Raji (cell line): ENCODE measurements around the gene SULT1A1.

Experiments
- POLR2A ChIP-seq: IDR thresholded peaks from 2 replicates; pipeline ENCODE4 v1.6.1; 2011; ENCODE audit warnings: low read depth, low read length, control low read depth; ENCODE audit not compliant: insufficient read depth

The SULT1A1 gene

DNA sequence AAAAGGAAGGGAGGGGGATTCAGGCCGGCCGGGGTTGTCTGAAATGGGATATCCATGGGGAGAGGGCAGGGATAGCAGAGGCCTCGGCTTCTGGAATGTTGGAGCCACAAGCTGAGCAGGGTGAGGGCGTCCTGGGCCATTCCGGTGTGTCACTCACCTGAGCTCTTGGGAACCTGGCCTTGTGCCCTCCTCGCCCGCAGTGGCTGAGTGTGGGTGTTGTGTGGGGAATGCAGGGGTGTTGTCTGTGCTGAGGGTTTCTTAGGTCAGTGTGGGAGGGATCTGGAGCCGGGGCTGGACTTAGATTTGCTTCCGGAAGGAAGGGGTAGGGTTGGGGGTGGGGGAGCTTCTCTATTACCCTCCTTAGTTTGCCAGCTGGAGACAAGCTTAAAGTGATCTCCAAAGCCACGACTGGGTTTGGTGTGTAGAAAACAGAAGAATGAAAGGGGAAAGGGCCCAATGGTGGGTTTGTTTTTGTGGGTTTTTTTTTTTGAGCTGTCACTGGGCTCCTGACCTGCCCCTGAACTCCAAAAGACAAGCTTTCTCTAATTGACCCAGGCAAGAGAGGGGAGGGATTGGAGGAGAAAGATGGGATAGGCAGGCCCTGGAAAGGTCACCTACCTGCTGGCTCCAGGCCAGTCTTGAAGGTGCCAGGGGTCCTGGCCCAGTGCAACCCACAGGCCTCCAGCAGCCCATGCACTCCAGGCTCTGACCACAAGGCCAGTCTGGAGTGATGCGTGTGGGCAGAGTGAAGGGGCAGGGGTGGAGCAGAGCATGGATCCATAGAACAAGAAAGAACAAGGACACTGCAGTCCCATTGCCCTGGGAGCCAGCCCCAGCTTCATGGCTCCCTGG is 12.8 kb downstream of the SULT1A1 start, which contains the start of gene SULT1A2:
Gene SULT1A2, minus strand, starts transcription at position 211 of the 852 bp plus-strand sequence. CDS start 1,120 bp downstream, outside the sequence.
- TF ChIP-seq POLR2A: no peak

DNA sequence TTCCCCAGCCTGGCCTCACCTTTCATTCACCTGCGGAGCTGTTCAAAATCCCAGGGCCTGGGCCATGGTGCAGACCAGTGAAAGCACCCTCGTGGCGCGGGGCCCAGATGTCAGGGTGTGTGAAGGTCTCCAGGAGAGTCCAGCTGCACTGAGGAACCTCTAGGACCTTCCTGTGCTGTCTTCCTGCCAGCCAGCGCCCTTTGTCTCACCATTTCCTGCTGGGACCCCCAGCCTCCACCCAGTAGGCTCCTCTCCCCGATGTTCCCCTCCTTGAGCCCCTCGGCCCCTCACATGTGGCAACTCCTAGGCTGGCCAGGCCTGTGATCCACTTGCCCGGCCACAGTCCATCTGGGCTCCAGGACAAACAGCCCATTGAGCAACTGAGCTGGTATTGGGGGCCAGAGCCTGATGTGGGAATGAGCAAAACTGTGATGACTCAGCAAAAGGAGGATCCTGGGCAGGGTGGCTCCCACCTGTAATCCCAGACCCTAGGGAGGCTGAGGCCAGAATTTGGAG is 13.7 kb downstream of the SULT1A1 start:
- no peak for TF ChIP-seq POLR2A

DNA sequence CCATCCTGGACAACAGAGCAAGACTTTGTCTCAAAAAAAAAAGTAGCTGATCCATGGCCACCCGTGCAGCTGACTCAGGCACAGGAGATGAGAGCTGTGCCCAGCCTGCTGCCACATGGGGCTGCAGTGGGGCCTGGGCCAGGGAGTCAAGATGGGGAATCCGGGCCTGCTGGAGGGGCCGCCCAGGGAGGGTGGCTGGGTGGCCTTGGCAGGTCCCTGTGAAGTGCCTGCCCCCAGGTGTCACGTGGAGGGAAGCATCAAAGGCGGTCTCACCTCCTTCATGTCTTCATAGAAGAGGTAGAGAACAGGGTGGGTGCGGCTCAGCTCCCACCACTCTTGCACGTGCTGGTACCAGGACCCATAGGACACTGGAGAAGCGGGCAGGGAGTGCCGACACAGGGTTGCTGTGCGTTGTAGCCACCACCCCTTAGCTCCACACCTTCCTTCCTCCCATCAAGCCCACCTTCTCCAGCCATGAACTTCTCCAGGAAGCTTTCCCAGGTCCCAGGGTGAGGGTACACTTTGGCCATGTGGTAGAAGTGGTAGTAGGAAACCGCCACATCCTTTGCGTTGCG is 16.8 kb downstream of the SULT1A1 start:
- no peak for TF ChIP-seq POLR2A

DNA sequence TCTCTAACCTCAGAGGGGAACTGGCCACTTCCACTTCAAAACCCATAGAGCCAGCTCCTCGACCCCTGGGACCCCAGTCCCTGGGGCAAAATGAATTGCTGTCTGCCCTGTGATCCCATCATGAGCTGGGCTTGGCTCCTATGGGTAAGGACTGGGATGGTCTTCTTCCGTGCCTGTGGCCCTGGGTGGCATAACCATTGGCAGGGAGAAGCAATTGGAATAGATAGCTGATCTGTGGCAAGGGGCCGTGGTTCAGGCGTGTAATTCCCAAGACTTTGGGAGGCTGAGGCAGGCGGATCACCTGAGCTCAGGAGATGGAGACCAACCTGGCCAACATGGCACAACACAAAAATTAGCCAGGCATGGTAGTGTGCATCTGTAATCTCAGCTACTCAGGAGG is 17.3 kb downstream of the SULT1A1 start:
- no peak for TF ChIP-seq POLR2A

DNA sequence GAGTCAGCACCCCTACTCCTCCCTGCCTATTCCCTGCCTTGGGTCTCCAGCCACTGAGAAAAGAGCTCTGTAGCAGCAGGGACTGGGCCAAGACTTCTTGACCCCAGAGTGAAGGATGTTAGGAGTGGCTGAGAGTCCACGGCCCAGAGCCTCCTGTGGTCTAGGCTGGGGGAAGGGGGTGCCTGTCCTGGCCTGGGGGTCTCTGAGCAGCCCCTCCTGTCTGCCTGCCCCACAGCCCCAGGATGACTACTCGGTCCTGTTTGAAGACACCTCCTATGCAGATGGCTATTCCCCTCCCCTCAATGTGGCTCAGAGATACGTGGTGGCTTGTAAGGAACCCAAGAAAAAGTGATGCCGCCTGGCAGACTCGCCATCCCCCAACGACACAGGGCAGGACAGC is 18.5 kb downstream of the SULT1A1 start:
- no peak for TF ChIP-seq POLR2A

DNA sequence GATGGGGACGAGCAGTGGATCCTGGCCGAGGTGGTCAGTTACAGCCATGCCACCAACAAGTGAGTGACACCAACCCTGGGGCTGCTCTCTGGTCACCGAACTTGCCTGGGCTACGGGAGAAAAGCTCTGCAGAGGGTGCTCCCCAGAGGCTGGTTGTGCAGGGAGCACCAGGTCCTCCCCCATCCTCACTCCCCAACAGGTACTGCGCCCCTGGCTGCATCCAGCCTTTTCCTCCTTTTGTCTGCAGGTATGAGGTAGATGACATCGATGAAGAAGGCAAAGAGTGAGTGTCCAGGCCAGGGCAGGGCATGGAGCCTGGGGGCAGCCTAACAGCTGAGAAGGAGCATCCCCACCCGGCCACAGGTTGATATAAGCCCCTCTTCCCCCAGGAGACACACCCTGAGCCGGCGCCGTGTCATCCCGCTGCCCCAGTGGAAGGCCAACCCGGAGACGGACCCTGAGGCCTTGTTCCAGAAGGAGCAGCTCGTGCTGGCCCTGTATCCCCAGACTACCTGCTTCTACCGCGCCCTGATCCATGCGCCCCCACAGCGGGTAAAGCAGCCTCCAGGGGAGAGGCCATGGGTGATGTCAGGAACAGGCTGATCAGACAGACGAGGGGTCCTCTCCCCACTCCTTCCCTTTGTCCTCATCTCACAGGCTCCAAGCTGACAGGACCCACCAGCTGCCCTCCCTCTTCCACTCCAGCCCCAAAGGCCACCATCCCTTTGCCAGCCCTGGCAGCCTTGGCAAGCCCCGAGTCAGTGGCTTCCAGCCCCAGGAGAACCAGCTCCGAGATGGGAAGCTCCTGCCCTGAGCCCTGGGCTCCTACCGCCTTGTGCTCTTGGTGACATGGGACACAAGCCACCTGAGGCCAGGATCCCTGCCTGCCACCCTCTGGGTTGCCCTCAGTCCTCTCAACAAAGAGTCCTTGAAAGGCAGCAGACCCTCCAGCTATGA is 19.2 kb downstream of the SULT1A1 start:
- TF ChIP-seq POLR2A: no peak

DNA sequence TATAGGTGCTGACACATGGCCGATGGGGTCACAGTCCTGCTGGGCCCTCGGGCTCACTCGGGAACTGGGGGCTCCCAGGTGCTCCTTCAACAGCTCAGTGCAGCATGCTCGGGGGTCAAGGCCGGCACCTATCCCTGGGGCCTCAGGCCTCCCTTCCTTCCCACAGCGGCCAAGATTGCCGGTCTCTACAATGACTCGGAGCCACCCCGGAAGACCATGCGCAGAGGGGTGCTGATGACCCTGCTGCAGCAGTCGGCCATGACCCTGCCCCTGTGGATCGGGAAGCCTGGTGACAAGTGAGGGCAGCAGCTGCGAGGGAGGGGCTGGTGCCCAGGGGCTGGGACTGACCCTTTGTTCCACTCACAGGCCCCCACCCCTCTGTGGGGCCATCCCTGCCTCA is 19.9 kb downstream of the SULT1A1 start:
- no peak for TF ChIP-seq POLR2A

DNA sequence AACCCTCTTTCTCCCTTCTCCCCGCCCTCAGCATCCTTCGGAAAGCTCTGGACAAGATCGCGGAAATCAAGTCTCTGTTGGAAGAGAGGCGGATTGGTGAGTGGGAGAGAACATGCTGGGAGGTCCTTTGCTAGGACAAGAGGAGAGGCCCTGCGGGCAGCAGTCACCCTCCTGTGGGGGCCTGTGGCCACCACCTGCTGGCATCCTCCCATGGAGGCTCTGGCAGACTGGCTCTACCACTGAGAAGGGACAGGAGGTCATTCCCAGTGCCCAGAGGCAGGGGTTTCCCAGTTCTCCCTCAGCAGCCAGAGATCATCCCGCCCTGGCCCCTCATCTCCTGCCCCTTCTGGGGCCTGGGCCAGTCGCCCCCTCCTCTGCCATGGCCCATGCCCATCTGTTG is 20.8 kb downstream of the SULT1A1 start:
- no peak for TF ChIP-seq POLR2A

DNA sequence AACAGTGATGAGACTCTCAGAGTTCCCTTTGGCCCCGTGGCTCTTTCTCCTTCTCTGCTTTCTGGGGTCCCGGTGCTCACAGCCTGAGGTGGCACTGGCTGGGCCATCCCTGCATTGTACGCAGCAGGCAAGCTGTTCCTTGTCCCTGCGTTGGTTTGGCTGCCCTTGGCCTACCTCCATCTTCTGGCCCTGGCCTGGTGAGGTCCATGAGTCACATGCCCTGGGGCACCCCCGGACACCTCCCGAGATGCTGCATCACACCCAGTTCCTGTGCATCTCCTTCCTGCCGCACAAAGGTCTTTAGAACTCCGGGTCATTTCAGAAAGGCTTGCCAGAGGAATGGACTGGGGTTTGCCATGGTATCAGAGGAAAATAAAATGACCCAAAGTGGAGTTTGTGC is 22.5 kb downstream of the SULT1A1 start:
- TF ChIP-seq POLR2A: no peak

DNA sequence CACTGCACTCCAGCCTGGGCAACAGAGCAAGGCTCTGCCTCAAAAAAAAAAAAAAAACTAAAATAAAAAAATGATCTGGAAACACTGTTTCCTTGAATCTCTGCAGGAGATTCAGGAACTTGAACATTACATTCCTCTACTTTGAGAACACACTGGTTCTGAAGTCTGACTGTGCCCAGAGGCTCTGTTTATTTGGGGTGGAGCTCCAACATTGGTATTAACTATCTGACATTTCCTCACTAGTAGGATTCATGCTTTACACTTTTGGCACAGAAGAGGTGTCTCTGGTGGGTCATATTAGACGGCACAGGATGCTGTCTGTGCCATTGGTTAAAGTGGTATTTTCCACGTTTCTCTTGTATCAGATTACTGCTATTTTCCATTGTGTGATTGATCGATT is 23.4 kb downstream of the SULT1A1 start:
- TF ChIP-seq POLR2A: no peak

DNA sequence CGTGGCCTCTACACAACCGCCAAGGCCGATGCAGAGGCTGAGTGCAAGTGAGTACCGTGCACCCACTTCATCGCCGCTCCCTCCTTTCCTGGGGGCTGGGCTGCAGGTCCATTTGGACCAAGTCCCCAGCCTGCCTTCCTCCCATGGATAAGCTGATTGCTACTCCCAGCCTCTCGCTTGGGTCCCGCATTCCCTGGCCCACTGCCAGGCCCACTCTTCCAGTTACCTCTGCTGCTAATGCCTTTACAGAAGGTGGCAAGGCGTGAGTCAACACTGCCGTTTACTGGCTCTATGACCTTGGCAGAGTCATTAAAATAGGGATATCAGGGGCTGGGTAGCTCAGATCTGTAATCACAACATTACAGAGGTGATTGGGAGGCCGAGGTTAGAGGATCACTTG is 24.2 kb downstream of the SULT1A1 start:
- TF ChIP-seq POLR2A: no peak

DNA sequence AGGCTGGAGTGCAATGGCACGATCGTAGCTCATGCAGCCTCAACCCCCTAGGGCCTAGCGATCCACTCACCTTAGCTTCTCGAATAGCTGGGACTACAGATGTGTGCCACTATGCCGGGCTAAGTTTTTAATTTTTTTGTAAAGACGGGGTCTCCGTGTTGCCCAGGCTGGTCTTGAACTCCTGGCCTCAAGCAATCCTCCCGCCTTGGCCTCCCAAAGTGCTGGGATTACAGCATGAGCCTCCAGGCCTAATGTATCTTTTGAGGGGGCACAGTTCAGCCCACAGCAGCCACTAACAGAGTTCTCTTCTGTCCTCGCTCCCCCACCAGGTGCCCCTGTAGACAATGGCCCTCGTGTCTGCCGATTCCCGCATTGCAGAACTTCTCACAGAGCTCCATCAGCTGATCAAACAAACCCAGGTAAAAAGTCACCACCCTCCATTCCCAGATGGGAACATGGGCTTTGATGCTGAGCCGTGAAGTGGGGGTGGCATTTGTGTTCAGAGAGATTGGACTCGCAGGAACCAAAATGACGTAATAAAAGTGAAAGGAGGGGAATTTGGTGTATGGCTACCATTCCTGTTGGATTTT is 29.0 kb downstream of the SULT1A1 start:
- TF ChIP-seq POLR2A: no peak

DNA sequence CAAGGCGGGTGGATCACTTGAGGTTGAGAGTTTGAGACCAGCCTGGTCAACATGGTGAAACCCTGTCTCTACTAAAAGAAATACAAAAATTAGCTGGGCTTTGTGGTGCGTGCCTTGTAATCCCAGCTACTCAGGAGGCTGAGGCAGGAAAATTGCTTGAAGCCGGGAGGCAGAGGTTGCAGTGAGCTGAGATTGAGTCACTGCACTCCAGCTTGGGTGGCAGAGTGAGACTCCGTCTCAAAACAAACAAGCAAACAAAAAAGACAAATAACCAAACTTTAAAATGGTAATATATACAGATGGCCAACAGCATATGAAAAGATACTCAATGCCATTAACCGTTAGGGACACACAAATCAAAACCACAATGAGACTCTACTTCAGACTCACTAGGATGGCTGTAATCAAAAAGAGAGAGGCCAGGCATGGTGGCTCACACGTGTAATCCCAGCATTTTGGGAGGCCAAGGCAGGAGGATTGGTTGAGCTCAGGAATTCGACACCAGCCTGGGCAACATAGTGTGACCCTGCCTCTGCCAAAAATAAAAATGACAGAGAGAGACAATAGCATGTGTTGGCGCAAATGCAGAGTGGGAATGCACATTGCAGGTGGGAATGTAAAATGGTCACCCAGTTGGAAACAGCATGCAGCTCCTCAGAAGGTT is 34.3 kb downstream of the SULT1A1 start:
- TF ChIP-seq POLR2A: no peak

DNA sequence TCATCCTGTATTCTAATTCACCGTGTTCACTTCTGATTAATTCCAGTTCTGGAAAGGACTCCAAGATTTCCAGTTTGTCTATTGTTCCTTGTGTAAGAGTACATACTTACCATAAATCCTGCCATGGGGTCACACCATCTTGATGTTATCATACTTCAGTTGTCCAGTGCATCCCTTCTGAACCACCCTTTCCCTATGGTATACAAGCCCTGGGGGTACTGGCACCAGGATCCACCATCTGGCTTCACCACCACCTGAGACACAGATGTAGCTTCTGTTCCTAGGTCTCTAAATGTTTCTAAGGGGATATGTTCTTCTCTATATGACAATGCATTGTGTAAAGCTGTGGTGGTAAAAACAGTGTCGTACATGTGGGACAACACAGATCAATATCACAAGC is 34.9 kb downstream of the SULT1A1 start:
- no peak for TF ChIP-seq POLR2A
